Pancreas (tissue), 10 donors: ENCODE results near the gene GABRB3. TPM values are rescaled to one million over a fixed set of nuclear protein-coding genes. Genes with fewer than 3 reads are reported as not detected.
A peak's percentile ranks its signal among the peaks of the same experiment; 100 is the strongest.

Experiments
- ATAC-seq, 4 donors: fragments of 200-7000 bp; cut with Tn5 transposase; one replicate each; pipeline versions ENCODE4 v1.8.0 to v1.9.1; 2020; ENCODE audit warnings: mild to moderate bottlenecking in 4 of 4, moderate library complexity in 4 of 4
- DNase-seq, 6 donors: peaks; one replicate each; pipeline ENCODE4 v3.0.0-alpha.2; 2020
- FAIRE-seq: peaks from 2 replicates; lab custom pipeline; 2012; peaks lifted over from hg19 to GRCh38; lab: Jason Lieb, UNC
- H3K27ac ChIP-seq, 4 donors: fragments of 200-600 bp; sonication (generic); 1 replicate in 3 of 4; 2 replicates in 1 of 4; pipeline versions ENCODE4 v1.5.0 to v1.8.0; 2020
- H3K27me3 ChIP-seq, 4 donors: fragments of 200-600 bp; one replicate each; pipeline ENCODE4 v1.8.0; 2021
- H3K36me3 ChIP-seq, 3 donors: fragments of 200-600 bp; sonication (generic) in 1 of 3; one replicate each; pipeline versions ENCODE4 v1.5.0 to v1.8.0; 2020 to 2021
- H3K4me1 ChIP-seq, 3 donors: fragments of 200-600 bp; one replicate each; pipeline ENCODE4 v1.8.0; 2021
- H3K4me3 ChIP-seq, 4 donors: fragments of 200-600 bp; sonication (generic) in 2 of 4; one replicate each; pipeline versions ENCODE4 v1.5.0 to v1.8.0; 2020 to 2021
- H3K9me3 ChIP-seq, 4 donors: fragments of 200-600 bp; one replicate each; pipeline ENCODE4 v1.8.0; 2021
- CTCF ChIP-seq, 4 donors: fragments of 200-600 bp; sonication (generic) in 3 of 4; IDR thresholded peaks; one replicate each; pipeline versions ENCODE4 v1.5.0 to v1.8.0; 2021; ENCODE audit warnings: antibody characterized with exemption in 4 of 4
- WGBS, 2 donors: extraction: QIAGEN DNeasy Blood & Tissue Kit; methylation state at CpG; one replicate each; pipeline ENCODE4 v1.1.7; 2013; 5-methylcytosine and 5-hydroxymethylcytosine counted together
- intact Hi-C, 3 donors: fragments of 100-400 bp; cut with DNase I; formaldehyde crosslinking; loops; one replicate each; pipeline versions ENCODE4 v1.11.1 to v1.14.2; 2022
- polyA plus RNA-seq, 2 donors: library from polyadenylated mRNA; stranded (reverse); fragments of 200-250 nt; gene quantifications; one replicate each; pipeline ENCODE4 v1.2.3, GENCODE V29; 2013
- total RNA-seq, 6 donors: library from RNA; stranded (reverse); fragmentation: NEBNext Ultra II Directional in 4 of 6; extraction: Animal tissue kit (Norgen Biotek cat#: 25700) in 4 of 6; gene quantifications; one replicate each; pipeline versions ENCODE4 v1.2.1 to v1.2.4, GENCODE V29; 2021 to 2023
- donor health status: healthy with polysubstance abuse.
- donor health status: DM: no; HTN: no; CAD: no; lungs with moderate emphysema.
- donor health status: DM: no; HTN: no; CAD: no.
- donor health status: control.
- donor health status: control.
- donor health status: Bipolar disorder and iron deficiency.
- donor health status: DM: yes; HTN: yes; CAD: no.
- donor health status: DM: no; HTN: no; CAD: no.
- donor health status: DM: no; HTN: no; CAD: no.
- donor health status: DM: yes; HTN: yes; CAD: no.

The GABRB3 gene
- total and polyA plus RNA-seq, 8 donors: 1.3 to 11.4 (median 9.5) TPM

GRCh38 chr15:26773067-26773877, 406 bp upstream of the GABRB3 start:
- no peak for TF ChIP-seq CTCF (IDR thresholded peaks at IDR 0.05)
- no peaks in the 10 kb centered on the region for H3K9me3 ChIP-seq
- WGBS, 2 donors: 1 to 3% methylated on average over 40 to 99 of the region's 102 CpGs
- FAIRE-seq: no peak
- no peak overlapping the region for H3K27ac ChIP-seq
- peak overlapping the region; percentile 28 to 52 (median 42) for H3K4me3 ChIP-seq
- no peaks in the 10 kb centered on the region for H3K36me3 ChIP-seq
- DNase-seq: peak; percentile 71 to 89 (median 77)
- H3K4me1 ChIP-seq: no peaks in the 10 kb centered on the region
- ATAC-seq: peak; percentile 87 to 91 (median 90)
- H3K27me3 ChIP-seq: peaks cover 0 to 15% (median 0%) of the 10 kb centered on the region in 4 donors
- intact Hi-C loops: no loop called here

- intact Hi-C loops: no loop called here
- no peak for FAIRE-seq
- 2 to 3% methylated on average over 31 to 32 of the region's 32 CpGs for WGBS, 2 donors
- Histone ChIP-seq H3K9me3 (no peaks in the 10 kb centered on the region), H3K27me3 (peaks cover 0 to 15% (median 0%) of the 10 kb centered on the region in 4 donors), H3K4me1 (no peaks in the 10 kb centered on the region), H3K36me3 (no peaks in the 10 kb centered on the region), H3K27ac (no peak overlapping the region), H3K4me3 (peak overlapping the region in 3 of 4 donors; percentile 40 to 52 (median 44))
- TF ChIP-seq CTCF (IDR thresholded peaks at IDR 0.05): no peak
- peak in 5 of 6 donors; percentile 44 to 87 (median 57) for DNase-seq
- peak; percentile 59 to 86 (median 78) for ATAC-seq
These were observed 1.2 kb downstream of the GABRB3 start for GRCh38 chr15:26771578-26772153.

GRCh38 chr15:26771168-26771567, 1.7 kb downstream of the GABRB3 start:
- FAIRE-seq: no peak
- no peak for ATAC-seq
- peak overlapping the region in 1 of 4 donors; percentile 52 for H3K4me3 ChIP-seq
- H3K9me3 ChIP-seq: no peaks in the 10 kb centered on the region
- no peak overlapping the region for H3K27ac ChIP-seq
- no peaks in the 10 kb centered on the region for H3K36me3 ChIP-seq
- peaks cover 0 to 15% (median 0%) of the 10 kb centered on the region in 4 donors for H3K27me3 ChIP-seq
- no peaks in the 10 kb centered on the region for H3K4me1 ChIP-seq
- TF ChIP-seq CTCF (IDR thresholded peaks at IDR 0.05): no peak
- no peak for DNase-seq
- WGBS, 2 donors: 31 to 32% methylated on average over 10 of the region's 10 CpGs
- intact Hi-C loops: no loop called here

- Histone ChIP-seq H3K4me3 (no peak overlapping the region), H3K27ac (no peak overlapping the region), H3K27me3 (peaks cover 0 to 15% (median 0%) of the 10 kb centered on the region in 4 donors), H3K4me1 (no peaks in the 10 kb centered on the region), H3K36me3 (no peaks in the 10 kb centered on the region), H3K9me3 (no peaks in the 10 kb centered on the region)
- DNase-seq (no peak), ATAC-seq (no peak), FAIRE-seq (no peak)
- whole genome bisulfite sequencing, 2 donors: 35% methylated on average over 5 of the region's 5 CpGs
- intact Hi-C loops: no loop called here
- no peak for TF ChIP-seq CTCF (IDR thresholded peaks at IDR 0.05)
These were observed 5.6 kb downstream of the GABRB3 start for GRCh38 chr15:26767169-26767670.
